ENCODE measurements around the gene CHRM5.
A peak's percentile ranks its signal among the peaks of the same experiment; 100 is the strongest.
"Not testable (repeated sequence)": the region's sequence is repeated elsewhere in the genome, so short reads cannot be mapped to it uniquely, and the experiment has no call there.

The CHRM5 gene

DNA sequence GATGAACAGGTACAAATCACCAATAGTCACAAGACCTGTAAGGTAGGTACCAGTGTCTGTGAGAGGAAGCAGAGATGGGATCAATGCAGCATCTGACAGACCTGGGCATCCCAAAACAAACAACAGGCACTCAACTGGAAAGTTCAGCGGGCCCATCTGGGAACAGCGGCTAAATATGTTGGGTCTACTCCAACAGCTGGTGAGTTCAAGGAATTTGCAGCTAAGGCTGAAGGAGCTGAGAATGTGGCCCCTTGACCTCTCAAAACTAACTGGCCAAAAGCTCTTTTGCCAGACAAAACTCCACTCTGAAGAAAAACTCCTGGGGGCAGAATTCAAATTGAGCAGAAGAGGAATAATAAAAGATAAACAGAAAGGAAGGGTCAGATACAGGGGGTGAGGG lies 46.3 kb downstream of the CHRM5 start:
- Histone ChIP-seq H3K27me3 (ENCODE audit: control insufficient read depth, insufficient read depth, low read length) (no peaks in the 10 kb centered on the region), H3K4me3 (ENCODE audit: low read depth, low read length) (no peak overlapping the region), H3K36me3 (ENCODE audit: control insufficient read depth, insufficient read depth, low read length) (0 out of 2 replicates have a peak, but pooled peaks cover 4% of the 10 kb centered on the region), H3K9ac (ENCODE audit: low read length) (no peak overlapping the region), H3K4me1 (ENCODE audit: control insufficient read depth, insufficient read depth, low read length) (peaks cover 4% of the 10 kb centered on the region; the same call in 1 of the 2 replicates), H3K27ac (ENCODE audit: low read depth, low read length) (no peak overlapping the region), H3K9me3 (ENCODE audit: control insufficient read depth, insufficient read depth, low read depth, low read length) (no peaks in the 10 kb centered on the region)

GRCh38 chr15:34018021-34018645 lies 49.8 kb downstream of the CHRM5 start:
- Histone ChIP-seq H3K9ac (ENCODE audit: low read length) (no peak overlapping the region), H3K4me3 (ENCODE audit: low read depth, low read length) (no peak overlapping the region), H3K36me3 (ENCODE audit: control insufficient read depth, insufficient read depth, low read length) (0 out of 2 replicates have a peak, but pooled peaks cover 4% of the 10 kb centered on the region), H3K9me3 (ENCODE audit: control insufficient read depth, insufficient read depth, low read depth, low read length) (no peaks in the 10 kb centered on the region), H3K27ac (ENCODE audit: low read depth, low read length) (no peak overlapping the region), H3K27me3 (ENCODE audit: control insufficient read depth, insufficient read depth, low read length) (no peaks in the 10 kb centered on the region), H3K4me1 (ENCODE audit: control insufficient read depth, insufficient read depth, low read length) (no peaks in the 10 kb centered on the region)

DNA sequence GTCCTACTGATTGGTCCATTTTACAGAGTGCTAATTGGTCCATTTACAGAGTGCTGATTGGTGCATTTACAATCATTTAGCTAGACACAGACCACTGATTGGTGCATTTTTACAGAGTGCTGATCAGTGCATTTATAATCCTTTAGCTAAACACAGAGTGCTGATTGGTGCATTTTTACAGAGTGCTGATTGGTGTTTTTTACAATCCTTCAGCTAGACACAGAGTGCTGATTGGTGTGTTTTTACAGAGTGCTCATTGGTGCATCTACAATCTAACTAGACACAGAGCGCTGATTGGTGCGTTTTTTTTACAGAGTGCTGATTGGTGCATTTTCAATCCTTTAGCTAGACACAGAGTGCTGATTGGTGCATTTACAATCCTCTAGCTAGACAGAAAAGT lies 50.4 kb downstream of the CHRM5 start:
- not testable (repeated sequence) for H3K4me3 ChIP-seq (ENCODE audit: low read depth, low read length); H3K4me1 ChIP-seq (ENCODE audit: control insufficient read depth, insufficient read depth, low read length); H3K36me3 ChIP-seq (ENCODE audit: control insufficient read depth, insufficient read depth, low read length); H3K9ac ChIP-seq (ENCODE audit: low read length); H3K9me3 ChIP-seq (ENCODE audit: control insufficient read depth, insufficient read depth, low read depth, low read length); H3K27ac ChIP-seq (ENCODE audit: low read depth, low read length); H3K27me3 ChIP-seq (ENCODE audit: control insufficient read depth, insufficient read depth, low read length)

DNA sequence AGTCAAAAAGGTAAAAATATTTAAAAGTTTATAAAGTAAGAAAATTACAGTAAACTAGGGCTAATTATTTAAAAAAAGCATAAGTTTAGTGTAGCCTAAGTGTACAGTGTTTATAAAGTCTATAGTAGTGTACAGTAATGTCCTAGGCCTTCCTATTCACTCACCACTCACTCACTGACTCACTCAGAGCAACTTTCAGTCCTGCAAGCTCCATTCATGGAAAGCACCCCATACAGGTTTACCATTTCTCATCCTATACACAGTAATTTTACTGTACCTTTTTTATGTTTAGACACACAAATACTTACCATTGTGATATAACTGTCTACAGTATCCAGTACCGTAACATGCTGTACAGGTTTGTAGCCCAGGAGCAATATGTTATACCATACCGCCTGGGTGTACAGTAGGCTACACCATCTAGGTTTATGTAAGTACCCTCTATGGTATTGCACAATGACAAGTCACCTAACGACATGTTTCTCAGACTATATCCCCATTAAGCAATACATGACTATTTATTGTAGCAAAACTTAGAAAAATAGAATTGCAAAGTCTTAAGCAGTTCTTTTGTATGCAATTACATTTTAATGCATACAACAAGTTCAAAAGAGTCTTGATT lies 51.2 kb downstream of the CHRM5 start:
- no peak overlapping the region for H3K4me3 ChIP-seq (ENCODE audit: low read depth, low read length)

GRCh38 chr15:34023907-34024306 lies 55.6 kb downstream of the CHRM5 start:
- Histone ChIP-seq H3K4me1 (ENCODE audit: control insufficient read depth, insufficient read depth, low read length) (no peaks in the 10 kb centered on the region), H3K27me3 (ENCODE audit: control insufficient read depth, insufficient read depth, low read length) (no peaks in the 10 kb centered on the region), H3K27ac (ENCODE audit: low read depth, low read length) (no peak overlapping the region), H3K36me3 (ENCODE audit: control insufficient read depth, insufficient read depth, low read length) (no peaks in the 10 kb centered on the region), H3K4me3 (ENCODE audit: low read depth, low read length) (no peak overlapping the region), H3K9me3 (ENCODE audit: control insufficient read depth, insufficient read depth, low read depth, low read length) (peaks cover 14% of the 10 kb centered on the region), H3K9ac (ENCODE audit: low read length) (no peak overlapping the region)

More for the DNA sequence above, 51.2 kb downstream of the CHRM5 start:
- Histone ChIP-seq H3K27me3 (ENCODE audit: control insufficient read depth, insufficient read depth, low read length) (no peaks in the 10 kb centered on the region), H3K27ac (ENCODE audit: low read depth, low read length) (no peak overlapping the region), H3K9ac (ENCODE audit: low read length) (no peak overlapping the region), H3K4me1 (ENCODE audit: control insufficient read depth, insufficient read depth, low read length) (no peaks in the 10 kb centered on the region), H3K36me3 (ENCODE audit: control insufficient read depth, insufficient read depth, low read length) (0 out of 2 replicates have a peak, but pooled peaks cover 4% of the 10 kb centered on the region), H3K9me3 (ENCODE audit: control insufficient read depth, insufficient read depth, low read depth, low read length) (no peaks in the 10 kb centered on the region)

DNA sequence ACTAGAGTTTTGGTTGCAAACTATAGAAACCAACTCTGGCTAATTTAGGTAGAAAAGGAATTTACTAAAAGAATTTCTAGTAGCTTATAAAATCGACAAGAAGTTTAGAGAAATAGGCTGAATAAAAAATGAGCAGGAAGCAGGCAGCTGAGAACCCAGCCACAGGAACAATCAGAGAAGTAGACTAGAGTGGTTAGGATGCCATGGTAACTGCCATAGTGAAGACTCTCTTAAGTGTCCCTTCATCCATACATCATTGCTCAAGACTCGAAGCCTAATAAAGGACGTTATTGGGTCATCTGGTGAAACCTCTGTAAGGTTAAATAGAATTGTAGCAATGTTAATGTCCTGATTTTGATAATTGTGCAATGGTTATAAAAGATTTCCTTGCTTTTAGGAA lies 57.0 kb downstream of the CHRM5 start:
- Histone ChIP-seq H3K27me3 (ENCODE audit: control insufficient read depth, insufficient read depth, low read length) (no peaks in the 10 kb centered on the region), H3K27ac (ENCODE audit: low read depth, low read length) (no peak overlapping the region), H3K9ac (ENCODE audit: low read length) (no peak overlapping the region), H3K36me3 (ENCODE audit: control insufficient read depth, insufficient read depth, low read length) (no peaks in the 10 kb centered on the region), H3K4me1 (ENCODE audit: control insufficient read depth, insufficient read depth, low read length) (no peaks in the 10 kb centered on the region), H3K9me3 (ENCODE audit: control insufficient read depth, insufficient read depth, low read depth, low read length) (peaks cover 14% of the 10 kb centered on the region), H3K4me3 (ENCODE audit: low read depth, low read length) (no peak overlapping the region)

GRCh38 chr15:34027606-34028005 lies 59.3 kb downstream of the CHRM5 start:
- Histone ChIP-seq H3K27me3 (ENCODE audit: control insufficient read depth, insufficient read depth, low read length) (no peaks in the 10 kb centered on the region), H3K9me3 (ENCODE audit: control insufficient read depth, insufficient read depth, low read depth, low read length) (peaks cover 14% of the 10 kb centered on the region), H3K4me3 (ENCODE audit: low read depth, low read length) (no peak overlapping the region), H3K36me3 (ENCODE audit: control insufficient read depth, insufficient read depth, low read length) (no peaks in the 10 kb centered on the region), H3K9ac (ENCODE audit: low read length) (no peak overlapping the region), H3K27ac (ENCODE audit: low read depth, low read length) (no peak overlapping the region), H3K4me1 (ENCODE audit: control insufficient read depth, insufficient read depth, low read length) (no peaks in the 10 kb centered on the region)

GRCh38 chr15:34031987-34032760 lies 63.9 kb downstream of the CHRM5 start:
- Histone ChIP-seq H3K9me3 (ENCODE audit: control insufficient read depth, insufficient read depth, low read depth, low read length) (peaks cover 14% of the 10 kb centered on the region), H3K9ac (ENCODE audit: low read length) (no peak overlapping the region), H3K4me3 (ENCODE audit: low read depth, low read length) (no peak overlapping the region), H3K27ac (ENCODE audit: low read depth, low read length) (no peak overlapping the region), H3K36me3 (ENCODE audit: control insufficient read depth, insufficient read depth, low read length) (no peaks in the 10 kb centered on the region), H3K4me1 (ENCODE audit: control insufficient read depth, insufficient read depth, low read length) (no peaks in the 10 kb centered on the region), H3K27me3 (ENCODE audit: control insufficient read depth, insufficient read depth, low read length) (no peaks in the 10 kb centered on the region)

GRCh38 chr15:34038023-34038870 lies 70.0 kb downstream of the CHRM5 start:
- peak overlapping the region; percentile 33; the same call in 1 of the 2 replicates for H3K27ac ChIP-seq (ENCODE audit: low read depth, low read length)
- peak overlapping the region; percentile 75 for H3K9ac ChIP-seq (ENCODE audit: low read length)
- H3K4me1 ChIP-seq (ENCODE audit: control insufficient read depth, insufficient read depth, low read length) = peaks cover 11% of the 10 kb centered on the region
- peak overlapping the region; percentile 71 for H3K4me3 ChIP-seq (ENCODE audit: low read depth, low read length)
- peaks cover 17% of the 10 kb centered on the region for H3K27me3 ChIP-seq (ENCODE audit: control insufficient read depth, insufficient read depth, low read length)
- no peaks in the 10 kb centered on the region for H3K36me3 ChIP-seq (ENCODE audit: control insufficient read depth, insufficient read depth, low read length)
- H3K9me3 ChIP-seq (ENCODE audit: control insufficient read depth, insufficient read depth, low read depth, low read length) = no peaks in the 10 kb centered on the region

GRCh38 chr15:34038871-34039789 lies 70.8 kb downstream of the CHRM5 start, which contains the start of gene AVEN:
AVEN (minus strand) TSS chr15:34039204; CDS start chr15:34039046, 158 bp downstream.
- H3K4me1 ChIP-seq (ENCODE audit: control insufficient read depth, insufficient read depth, low read length) = peaks cover 11% of the 10 kb centered on the region
- H3K27me3 ChIP-seq (ENCODE audit: control insufficient read depth, insufficient read depth, low read length) = peaks cover 17% of the 10 kb centered on the region

More at GRCh38 chr15:34038871-34039789, 70.8 kb downstream of the CHRM5 start, which contains the start of gene AVEN:
- Histone ChIP-seq H3K36me3 (ENCODE audit: control insufficient read depth, insufficient read depth, low read length) (no peaks in the 10 kb centered on the region), H3K9ac (ENCODE audit: low read length) (peak within 1 kb of the TSS; percentile 75), H3K4me3 (ENCODE audit: low read depth, low read length) (peak within 1 kb of the TSS; percentile 71), H3K9me3 (ENCODE audit: control insufficient read depth, insufficient read depth, low read depth, low read length) (no peaks in the 10 kb centered on the region), H3K27ac (ENCODE audit: low read depth, low read length) (peak within 1 kb of the TSS; percentile 33; the same call in 1 of the 2 replicates)

Measured in HUES6 (cell line).